Mesothelial cell of epicardium (in vitro differentiated cells): Measurements from ENCODE around the gene DYSF. TPM values are rescaled to one million over a fixed set of nuclear protein-coding genes. Genes with fewer than 3 reads are reported as not detected.

Experiments used
- DNase-seq, 2 experiments: peaks; one replicate each; pipeline ENCODE4 v3.0.0; 2021; ENCODE audit warnings: low spot score in 2 of 2; ENCODE audit not compliant: unreplicated experiment in 2 of 2
- H3K27ac Mint-ChIP-seq: 2 replicates; pipeline ENCODE4 v1.8.0; 2021; ENCODE audit warnings: mixed read lengths
- H3K27me3 Mint-ChIP-seq: 2 replicates; pipeline ENCODE4 v1.8.0; 2021; ENCODE audit warnings: low read depth, mixed read lengths
- H3K36me3 Mint-ChIP-seq: 2 replicates; pipeline ENCODE4 v1.8.0; 2021; ENCODE audit warnings: mixed read lengths
- H3K4me1 Mint-ChIP-seq: 2 replicates; pipeline ENCODE4 v1.8.0; 2021; ENCODE audit warnings: mixed read lengths
- H3K4me3 Mint-ChIP-seq: 2 replicates; pipeline ENCODE4 v1.8.0; 2021; ENCODE audit warnings: mild to moderate bottlenecking, moderate library complexity, mixed read lengths
- H3K9me3 Mint-ChIP-seq: 2 replicates; pipeline ENCODE4 v1.8.0; 2021; ENCODE audit warnings: mixed read lengths
- CTCF ChIP-seq: fragments of 200-600 bp; sonication (generic); IDR thresholded peaks from one replicate; pipeline ENCODE4 v1.5.0; 2021; ENCODE audit warnings: antibody characterized with exemption; ENCODE audit not compliant: unreplicated experiment
- total RNA-seq: library from RNA; stranded (reverse); gene quantifications from 3 replicates; pipeline ENCODE4 v1.2.1, GENCODE V29; 2021

Gene DYSF
- total RNA-seq, 1 donor from 2014 or later, result 0.96 TPM

- Mint-ChIP-seq H3K9me3 (no peaks in the 10 kb centered on the region), H3K4me3 (no peak overlapping the region), H3K27me3 (no peaks in the 10 kb centered on the region), H3K36me3 (no peaks in the 10 kb centered on the region), H3K4me1 (peaks cover 2% of the 10 kb centered on the region), H3K27ac (no peak overlapping the region)
- DNase-seq, result no peak
- TF ChIP-seq CTCF, result no peak
These were observed 123.8 kb downstream of the DYSF start for GRCh38 chr2:71577209-71577608.

- Mint-ChIP-seq H3K27ac (no peak overlapping the region), H3K36me3 (no peaks in the 10 kb centered on the region), H3K27me3 (no peaks in the 10 kb centered on the region), H3K9me3 (no peaks in the 10 kb centered on the region), H3K4me1 (peaks cover 2% of the 10 kb centered on the region), H3K4me3 (no peak overlapping the region)
- DNase-seq, result no peak
- TF ChIP-seq CTCF, result no peak
These were observed 125.5 kb downstream of the DYSF start for GRCh38 chr2:71578767-71579342.

DNA sequence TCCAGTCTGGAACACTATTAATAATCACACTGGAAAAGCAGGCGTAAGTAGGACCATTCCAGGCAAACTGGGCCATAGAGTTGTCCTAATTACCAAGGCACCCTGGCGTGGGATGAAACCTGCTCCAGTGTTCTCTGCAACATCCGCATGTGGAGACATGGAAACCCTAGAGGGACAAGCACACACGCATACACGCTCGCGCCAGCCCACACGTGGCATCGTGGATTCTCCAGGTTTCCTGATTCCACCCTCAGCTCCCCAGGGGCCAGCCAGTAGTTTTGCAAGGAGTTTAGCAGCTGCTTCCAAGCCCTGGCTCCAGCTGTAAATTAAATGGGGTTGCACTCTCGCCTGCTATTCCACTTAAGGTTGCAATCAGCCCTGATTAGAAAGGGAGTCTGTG is 127.7 kb downstream of the DYSF start:
- Mint-ChIP-seq H3K27ac (no peak overlapping the region), H3K4me1 (peaks cover 4% of the 10 kb centered on the region), H3K27me3 (no peaks in the 10 kb centered on the region), H3K4me3 (no peak overlapping the region), H3K9me3 (no peaks in the 10 kb centered on the region), H3K36me3 (no peaks in the 10 kb centered on the region)
- DNase-seq, result no peak
- no peak for TF ChIP-seq CTCF

DNA sequence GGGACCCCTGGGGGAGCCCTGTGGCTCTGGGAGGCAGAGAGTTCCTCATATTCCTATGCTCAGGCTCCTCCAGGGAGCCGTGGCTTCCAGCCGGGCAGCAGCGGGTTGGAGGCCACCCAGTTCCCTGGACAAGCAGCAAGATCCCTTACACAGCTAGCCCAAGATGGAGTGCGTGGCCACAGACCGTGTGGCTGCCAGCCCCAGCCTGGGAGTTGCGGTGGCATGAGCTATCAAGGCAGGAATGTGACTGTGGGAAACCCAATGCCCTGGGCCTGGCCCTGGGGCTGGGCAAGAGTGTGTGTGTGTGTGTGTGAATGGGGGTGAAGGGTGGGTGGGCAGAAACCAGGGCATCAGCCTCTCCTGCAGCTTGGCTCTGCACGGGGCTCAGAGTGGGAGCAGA is 130.5 kb downstream of the DYSF start:
- Mint-ChIP-seq H3K4me1 (peaks cover 11% of the 10 kb centered on the region), H3K9me3 (no peaks in the 10 kb centered on the region), H3K36me3 (no peaks in the 10 kb centered on the region), H3K4me3 (no peak overlapping the region), H3K27me3 (no peaks in the 10 kb centered on the region), H3K27ac (no peak overlapping the region)
- DNase-seq, result no peak
- TF ChIP-seq CTCF, result no peak

GRCh38 chr2:71586471-71586870 is 133.1 kb downstream of the DYSF start:
- Mint-ChIP-seq H3K27me3 (no peaks in the 10 kb centered on the region), H3K36me3 (no peaks in the 10 kb centered on the region), H3K4me3 (no peak overlapping the region), H3K27ac (no peak overlapping the region), H3K9me3 (no peaks in the 10 kb centered on the region), H3K4me1 (peaks cover 13% of the 10 kb centered on the region)
- TF ChIP-seq CTCF, result no peak
- DNase-seq, result no peak
